Measurements from ENCODE around the gene SERPINA9.

SERPINA9 gene

GRCh38 chr14:94476023-94476422 lies at the start of gene SERPINA9:
Gene SERPINA9 (minus strand): TSS chr14:94476197. CDS start chr14:94469840, 6,357 bp downstream.
- no peak for TF ChIP-seq CTCF (IDR thresholded peaks at IDR 0.05; ENCODE audit: low read depth, low read length)

GRCh38 chr14:94524093-94524492 lies 48.1 kb upstream of the SERPINA9 start:
- no peak for TF ChIP-seq CTCF (IDR thresholded peaks at IDR 0.05; ENCODE audit: low read depth, low read length)
- no peak overlapping the region for H3K4me3 ChIP-seq (ENCODE audit: low read depth, low read length)

More at GRCh38 chr14:94476023-94476422, at the start of gene SERPINA9:
- H3K4me3 ChIP-seq (ENCODE audit: low read depth, low read length), result no peak within 1 kb of the TSS

GRCh38 chr14:94523265-94523664 lies 47.3 kb upstream of the SERPINA9 start:
- no peak for TF ChIP-seq CTCF (IDR thresholded peaks at IDR 0.05; ENCODE audit: low read depth, low read length)
- H3K4me3 ChIP-seq (ENCODE audit: low read depth, low read length), result no peak overlapping the region

GRCh38 chr14:94522115-94522724 lies 46.2 kb upstream of the SERPINA9 start:
- no peak overlapping the region for H3K4me3 ChIP-seq (ENCODE audit: low read depth, low read length)
- TF ChIP-seq CTCF (IDR thresholded peaks at IDR 0.05; ENCODE audit: low read depth, low read length), result no peak

GRCh38 chr14:94521375-94522114 lies 45.5 kb upstream of the SERPINA9 start:
- no peak overlapping the region for H3K4me3 ChIP-seq (ENCODE audit: low read depth, low read length)
- no peak for TF ChIP-seq CTCF (IDR thresholded peaks at IDR 0.05; ENCODE audit: low read depth, low read length)

GRCh38 chr14:94517641-94518257 lies 41.8 kb upstream of the SERPINA9 start:
- no peak overlapping the region for H3K4me3 ChIP-seq (ENCODE audit: low read depth, low read length)
- TF ChIP-seq CTCF (IDR thresholded peaks at IDR 0.05; ENCODE audit: low read depth, low read length), result no peak

GRCh38 chr14:94517248-94517640 lies 41.2 kb upstream of the SERPINA9 start:
- no peak overlapping the region for H3K4me3 ChIP-seq (ENCODE audit: low read depth, low read length)
- no peak for TF ChIP-seq CTCF (IDR thresholded peaks at IDR 0.05; ENCODE audit: low read depth, low read length)
